ACC112 (cell line): ENCODE measurements around the gene R3HCC1L.

Experiments used
- H2AFZ ChIP-seq: fragments of 200-600 bp; sonication (generic); one replicate; pipeline ENCODE4 v1.6.0; 2017; ENCODE audit warnings: antibody characterized with exemption, low read length; ENCODE audit not compliant: unreplicated experiment
- H3K27ac ChIP-seq: fragments of 200-600 bp; sonication (generic); 2 replicates; pipeline ENCODE4 v1.5.1; 2014; ENCODE audit warnings: low read depth, mild to moderate bottlenecking, antibody characterized with exemption, low read length, moderate library complexity
- H3K27me3 ChIP-seq: fragments of 200-600 bp; sonication (generic); 2 replicates; pipeline ENCODE4 v1.6.1; 2014; ENCODE audit warnings: mild to moderate bottlenecking, antibody characterized with exemption, low read length, moderate library complexity, mixed read lengths; ENCODE audit not compliant: insufficient read depth
- H3K36me3 ChIP-seq: fragments of 200-600 bp; sonication (generic); 2 replicates; pipeline ENCODE4 v1.6.1; 2016; ENCODE audit warnings: mild to moderate bottlenecking, antibody characterized with exemption, low read length, moderate library complexity, mixed read lengths; ENCODE audit not compliant: insufficient read depth
- H3K4me1 ChIP-seq: fragments of 200-600 bp; sonication (generic); one replicate; pipeline ENCODE4 v1.6.1; 2016; ENCODE audit warnings: low read length, mixed read lengths; ENCODE audit not compliant: insufficient read depth, unreplicated experiment, control insufficient read depth
- H3K4me3 ChIP-seq: fragments of 200-600 bp; sonication (generic); 2 replicates; pipeline ENCODE4 v1.5.1; 2014; ENCODE audit warnings: mild to moderate bottlenecking, low read depth, low read length
- H3K79me2 ChIP-seq: fragments of 200-600 bp; sonication (generic); one replicate; pipeline ENCODE4 v1.6.0; 2016; ENCODE audit warnings: low read length; ENCODE audit not compliant: control insufficient read depth, unreplicated experiment, insufficient read depth

The R3HCC1L gene

DNA sequence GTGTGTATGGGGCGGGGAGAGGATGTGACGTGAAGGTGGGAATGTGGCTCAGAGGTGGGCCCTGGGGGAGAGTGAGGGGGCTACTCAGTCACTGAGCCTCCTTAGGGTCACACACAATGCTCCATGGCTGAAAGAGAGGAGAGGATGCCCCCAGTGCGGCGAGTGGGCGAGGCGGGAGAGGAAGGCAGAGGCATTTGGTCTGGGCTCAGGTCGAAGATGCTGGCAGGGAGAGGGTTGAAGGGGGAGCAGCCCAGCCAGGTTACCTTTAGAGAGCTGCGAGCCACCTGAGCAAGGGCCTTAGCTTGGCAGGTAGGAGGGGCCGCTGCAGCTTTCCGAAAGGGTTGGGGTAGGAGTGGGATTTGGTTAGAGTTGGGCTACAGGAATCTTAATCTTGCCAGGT lies 138.2 kb downstream of the R3HCC1L start:
- H3K4me1 ChIP-seq = peaks cover 18% of the 10 kb centered on the region
- no peaks in the 10 kb centered on the region for H3K79me2 ChIP-seq
- no peaks in the 10 kb centered on the region for H3K36me3 ChIP-seq
- no peak overlapping the region for H2AFZ ChIP-seq
- H3K27ac ChIP-seq = no peak overlapping the region
- peaks cover 14% of the 10 kb centered on the region for H3K27me3 ChIP-seq
- no peak overlapping the region for H3K4me3 ChIP-seq

DNA sequence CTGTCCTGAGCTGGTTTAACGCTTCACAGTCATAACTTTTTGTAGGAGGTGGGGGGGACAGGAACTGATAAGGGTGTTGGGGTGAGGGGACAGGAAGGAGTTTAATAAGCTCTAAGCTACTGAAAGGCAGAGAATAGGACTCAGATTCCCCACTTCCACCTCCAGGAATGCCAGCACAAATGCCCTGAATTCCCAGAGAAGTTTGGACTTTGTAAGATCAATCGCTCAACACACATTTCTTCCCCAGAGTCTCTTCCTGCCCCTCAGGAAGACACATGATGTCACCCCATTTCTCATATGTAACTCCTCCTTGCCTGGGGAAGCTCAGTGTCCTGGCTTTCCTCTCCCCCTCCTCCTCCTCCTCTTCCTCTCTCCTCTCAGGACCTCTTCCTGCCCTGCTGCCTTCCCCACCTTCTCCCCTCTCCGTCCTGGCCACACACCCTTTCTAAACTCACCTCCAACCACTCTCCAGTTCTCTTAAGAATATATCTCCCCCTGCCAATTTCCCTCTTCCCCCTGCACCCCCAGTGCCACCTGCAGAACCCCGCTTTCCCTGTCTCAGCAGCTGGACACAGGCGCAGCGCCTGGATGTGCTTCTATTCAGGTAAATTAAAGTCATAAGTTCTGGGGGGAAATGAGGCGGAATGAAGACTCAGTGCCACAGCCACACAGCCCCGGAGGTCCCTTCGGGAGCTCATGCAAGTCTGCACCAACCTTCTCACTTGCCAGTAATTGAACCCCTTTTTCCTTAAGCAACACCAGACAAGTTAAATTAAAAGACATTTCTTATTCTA lies 138.8 kb downstream of the R3HCC1L start:
- Histone ChIP-seq H3K79me2 (no peaks in the 10 kb centered on the region), H3K4me3 (no peak overlapping the region), H3K4me1 (peaks cover 18% of the 10 kb centered on the region), H2AFZ (no peak overlapping the region), H3K27ac (no peak overlapping the region), H3K27me3 (peaks cover 17% of the 10 kb centered on the region), H3K36me3 (no peaks in the 10 kb centered on the region)

DNA sequence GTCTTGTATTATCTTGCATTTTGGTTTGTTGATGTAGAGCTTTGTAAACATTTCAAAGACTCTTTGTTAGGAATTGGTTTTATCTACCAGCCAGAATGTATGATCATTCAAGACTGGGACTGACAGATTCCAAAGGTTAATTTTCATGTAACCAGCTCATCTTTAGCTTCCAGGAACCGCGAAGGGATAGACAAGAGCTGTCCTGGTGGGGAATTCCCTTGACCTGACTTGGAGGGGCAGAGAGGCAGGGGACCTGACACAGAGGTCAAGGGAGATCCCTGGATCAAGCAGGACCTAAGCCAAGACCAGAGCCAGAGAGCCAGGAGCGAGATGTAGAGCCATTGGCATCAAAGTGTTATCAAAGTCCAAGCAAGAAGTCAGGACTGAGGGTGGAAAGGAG lies 140.1 kb downstream of the R3HCC1L start:
- H3K27me3 ChIP-seq = peaks cover 23% of the 10 kb centered on the region
- no peak overlapping the region for H3K27ac ChIP-seq
- no peak overlapping the region for H3K4me3 ChIP-seq
- no peaks in the 10 kb centered on the region for H3K36me3 ChIP-seq
- H3K79me2 ChIP-seq = no peaks in the 10 kb centered on the region
- H2AFZ ChIP-seq = no peak overlapping the region
- H3K4me1 ChIP-seq = peaks cover 10% of the 10 kb centered on the region

DNA sequence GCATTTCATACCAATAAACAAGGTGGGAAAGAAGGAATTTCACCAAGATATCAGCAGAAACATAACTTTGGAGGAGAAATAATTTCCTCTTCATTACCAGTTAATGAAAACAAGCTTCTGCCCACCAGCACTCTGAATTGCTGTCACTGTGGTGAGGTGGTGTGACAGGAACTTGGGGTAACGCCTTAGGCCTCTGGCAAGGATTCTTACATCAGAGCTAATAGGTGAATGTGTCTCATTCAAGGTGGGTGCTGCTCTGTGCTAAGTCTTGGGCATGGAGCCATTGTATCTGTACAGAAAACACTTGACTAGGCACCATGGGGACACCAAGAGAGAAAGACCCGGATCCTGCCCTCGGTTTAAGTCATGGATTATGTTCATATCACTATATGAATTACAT lies 141.9 kb downstream of the R3HCC1L start:
- Histone ChIP-seq H3K27ac (no peak overlapping the region), H3K36me3 (no peaks in the 10 kb centered on the region), H3K79me2 (no peaks in the 10 kb centered on the region), H2AFZ (no peak overlapping the region), H3K4me3 (no peak overlapping the region), H3K27me3 (peaks cover 40% of the 10 kb centered on the region), H3K4me1 (no peaks in the 10 kb centered on the region)

DNA sequence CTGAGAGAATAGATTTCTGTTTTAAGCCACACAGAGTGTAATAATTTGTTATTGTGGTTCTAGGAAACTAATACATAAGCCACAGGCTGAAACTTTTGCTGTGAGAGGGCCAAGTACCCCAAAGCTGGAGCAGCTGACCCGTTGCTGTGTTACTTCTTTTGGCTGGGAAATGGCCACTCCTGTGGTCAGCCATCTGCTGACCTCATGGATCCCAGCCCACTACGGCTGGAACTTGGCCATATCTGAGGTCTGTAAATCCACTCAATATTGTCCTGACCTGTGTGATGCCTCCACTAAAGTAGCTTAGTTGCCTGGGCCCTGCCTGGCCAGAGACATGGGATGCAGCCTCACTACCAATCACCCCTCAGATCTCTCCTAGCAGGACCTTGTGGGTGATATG lies 151.0 kb downstream of the R3HCC1L start:
- no peaks in the 10 kb centered on the region for H3K36me3 ChIP-seq
- H3K79me2 ChIP-seq = no peaks in the 10 kb centered on the region
- no peak overlapping the region for H3K4me3 ChIP-seq
- H3K4me1 ChIP-seq = no peaks in the 10 kb centered on the region
- no peak overlapping the region for H3K27ac ChIP-seq
- no peak overlapping the region for H2AFZ ChIP-seq
- peaks cover 64% of the 10 kb centered on the region for H3K27me3 ChIP-seq

DNA sequence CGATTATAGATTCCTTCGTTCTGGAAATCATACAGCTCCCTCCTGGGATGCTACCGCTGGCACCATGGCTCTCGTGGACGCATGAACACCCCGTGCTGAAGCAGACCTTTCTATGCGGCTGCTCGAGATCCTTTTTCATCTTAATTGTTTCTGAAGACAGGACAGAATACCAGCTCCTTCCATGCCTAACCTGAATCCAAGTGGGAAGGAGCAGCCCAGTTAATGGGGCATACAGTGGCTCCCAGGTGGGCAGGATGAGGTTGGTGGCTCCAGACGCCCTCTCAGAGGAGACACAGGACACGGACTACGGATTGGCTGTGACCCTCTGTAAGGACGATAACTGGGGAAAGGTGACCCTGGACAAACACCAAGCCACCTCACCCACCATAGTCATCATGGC lies 152.0 kb downstream of the R3HCC1L start:
- H3K27me3 ChIP-seq = peaks cover 62% of the 10 kb centered on the region
- no peaks in the 10 kb centered on the region for H3K79me2 ChIP-seq

DNA sequence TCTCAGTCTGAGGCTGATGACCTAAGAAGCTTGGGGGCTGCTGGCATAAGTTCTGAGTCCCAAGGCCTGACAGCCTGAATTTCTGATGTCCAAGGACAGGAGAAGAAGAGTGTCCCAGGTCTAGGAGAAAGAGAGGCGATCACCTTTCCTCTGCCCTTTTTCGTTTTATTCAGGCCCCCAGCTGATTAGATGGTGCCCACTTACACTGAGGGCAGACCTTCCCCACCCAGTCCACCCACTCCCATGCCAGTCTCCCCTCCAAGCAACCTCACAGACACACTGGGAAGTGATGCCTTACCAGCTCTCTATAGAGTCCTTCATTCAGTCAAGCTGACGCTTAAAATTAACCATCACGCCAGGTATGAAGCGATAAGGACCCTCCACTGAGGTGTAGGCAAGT lies 152.9 kb downstream of the R3HCC1L start:
- Histone ChIP-seq H3K27me3 (peaks cover 62% of the 10 kb centered on the region), H3K79me2 (no peaks in the 10 kb centered on the region), H3K27ac (no peak overlapping the region), H3K36me3 (no peaks in the 10 kb centered on the region), H2AFZ (no peak overlapping the region), H3K4me3 (no peak overlapping the region), H3K4me1 (no peaks in the 10 kb centered on the region)

More for the DNA sequence above, 152.0 kb downstream of the R3HCC1L start:
- Histone ChIP-seq H2AFZ (no peak overlapping the region), H3K4me3 (no peak overlapping the region), H3K36me3 (no peaks in the 10 kb centered on the region), H3K4me1 (no peaks in the 10 kb centered on the region), H3K27ac (no peak overlapping the region)

DNA sequence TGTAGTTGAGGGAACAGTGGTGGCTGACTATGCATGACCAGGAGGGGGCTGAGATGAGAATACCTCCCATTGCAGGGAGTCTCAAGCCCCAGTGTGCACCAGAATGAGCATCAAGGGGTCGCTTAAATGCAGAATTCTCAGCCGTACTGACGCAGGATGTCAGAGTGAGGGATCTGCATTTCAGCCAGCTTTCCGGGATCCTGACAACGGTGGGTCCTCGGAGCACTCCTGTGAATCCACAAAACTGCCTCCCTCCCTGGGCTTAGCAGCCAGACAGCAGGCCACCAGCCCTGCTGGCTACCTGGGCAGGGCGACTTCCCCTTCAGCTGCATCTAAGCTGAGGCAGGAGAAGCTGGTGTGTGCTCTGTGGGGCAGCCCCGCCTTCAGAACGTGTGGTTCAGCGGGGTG lies 155.3 kb downstream of the R3HCC1L start:
- Histone ChIP-seq H2AFZ (no peak overlapping the region), H3K79me2 (no peaks in the 10 kb centered on the region), H3K4me3 (no peak overlapping the region), H3K4me1 (no peaks in the 10 kb centered on the region), H3K27ac (no peak overlapping the region), H3K27me3 (peaks cover 47% of the 10 kb centered on the region), H3K36me3 (no peaks in the 10 kb centered on the region)

DNA sequence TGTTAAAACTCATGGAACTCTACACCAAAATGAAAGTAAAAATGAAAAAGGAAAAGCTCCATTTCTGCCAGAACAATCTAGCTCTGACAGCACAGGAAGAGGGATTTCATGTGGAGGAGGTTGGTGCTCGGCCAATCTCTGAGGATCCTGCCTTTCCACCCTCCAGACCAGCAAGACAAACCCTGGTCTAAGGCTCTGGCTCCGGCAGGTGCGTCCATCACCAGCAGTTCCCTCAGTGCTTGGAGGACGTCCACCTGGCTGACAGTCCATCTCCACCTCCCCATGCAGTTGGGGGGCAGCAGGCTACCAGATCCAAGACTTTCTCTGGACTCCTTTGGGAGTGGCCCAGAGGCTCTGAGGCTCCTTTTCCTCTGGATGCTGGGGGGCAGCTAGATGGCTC lies 158.5 kb downstream of the R3HCC1L start:
- no peak overlapping the region for H3K27ac ChIP-seq
- no peaks in the 10 kb centered on the region for H3K36me3 ChIP-seq
- peaks cover 44% of the 10 kb centered on the region for H3K27me3 ChIP-seq
- no peak overlapping the region for H3K4me3 ChIP-seq
- H2AFZ ChIP-seq = no peak overlapping the region
- H3K79me2 ChIP-seq = no peaks in the 10 kb centered on the region
- no peaks in the 10 kb centered on the region for H3K4me1 ChIP-seq

DNA sequence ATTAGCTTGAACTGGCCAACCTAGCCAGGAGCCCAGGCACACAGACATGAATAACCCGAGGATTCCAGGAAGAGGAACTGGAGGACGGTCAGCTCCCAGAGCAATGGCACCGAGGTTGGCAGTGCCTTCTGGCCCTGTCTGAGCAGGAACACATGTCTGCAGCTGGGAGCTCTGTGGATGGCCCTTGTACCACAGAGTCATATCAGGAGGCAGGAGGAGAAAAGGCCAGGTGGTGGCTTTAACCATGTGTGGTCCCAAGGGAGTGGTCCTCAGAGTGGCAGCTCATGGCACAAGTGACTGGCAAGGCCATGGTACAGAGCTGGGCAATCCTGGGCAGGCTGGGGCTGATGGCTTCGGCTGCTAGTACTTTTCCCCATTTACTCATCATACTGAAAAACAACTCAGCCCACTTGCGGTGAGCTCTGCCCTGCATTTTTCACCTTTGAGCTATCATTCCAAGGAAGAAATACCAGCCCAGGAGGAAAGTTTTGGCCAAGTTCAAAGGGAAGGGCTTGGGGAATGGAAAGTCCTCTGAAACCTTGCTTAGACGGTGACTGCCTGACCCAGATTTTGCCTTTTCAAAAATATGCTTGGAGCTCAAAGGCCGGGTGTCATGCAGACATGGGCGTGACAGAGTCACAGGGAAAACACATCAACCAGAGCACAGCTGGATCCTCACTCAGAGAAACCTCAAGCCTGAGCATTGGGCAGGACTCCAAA lies 159.3 kb downstream of the R3HCC1L start:
- Histone ChIP-seq H3K27me3 (peaks cover 49% of the 10 kb centered on the region), H2AFZ (no peak overlapping the region), H3K4me1 (no peaks in the 10 kb centered on the region), H3K79me2 (no peaks in the 10 kb centered on the region), H3K36me3 (no peaks in the 10 kb centered on the region), H3K4me3 (no peak overlapping the region), H3K27ac (no peak overlapping the region)

DNA sequence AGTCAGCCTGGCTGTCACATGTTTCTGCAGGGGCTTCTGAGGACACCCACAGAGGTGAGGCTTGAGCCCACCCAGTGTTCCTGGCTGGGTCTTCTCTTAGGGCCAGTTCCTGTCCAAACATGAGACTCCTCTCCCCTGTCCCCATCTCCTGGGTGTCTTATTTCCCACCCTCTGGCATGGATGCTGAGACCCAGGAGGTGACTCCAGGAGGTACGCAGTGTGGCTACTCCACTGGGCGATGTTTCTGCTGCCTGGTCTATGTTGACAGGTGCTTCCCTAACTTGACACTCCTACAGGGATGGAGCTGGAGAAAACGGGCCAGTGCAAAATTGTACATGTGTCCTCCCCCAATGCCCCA lies 159.8 kb downstream of the R3HCC1L start:
- Histone ChIP-seq H3K4me1 (no peaks in the 10 kb centered on the region), H3K4me3 (no peak overlapping the region), H3K79me2 (no peaks in the 10 kb centered on the region), H3K27me3 (peaks cover 53% of the 10 kb centered on the region), H3K36me3 (no peaks in the 10 kb centered on the region), H3K27ac (no peak overlapping the region), H2AFZ (no peak overlapping the region)
